GM12892 (cell line): ENCODE data around the gene ARID1B.
A peak's percentile ranks its signal among the peaks of the same experiment; 100 is the strongest.
"Not testable (repeated sequence)": the region's sequence is repeated elsewhere in the genome, so short reads cannot be mapped to it uniquely, and the experiment has no call there.

ENCODE experiments used
- DNase-seq: peaks from one replicate; pipeline ENCODE4 v3.0.0; 2011; ENCODE audit not compliant: insufficient read length
- FAIRE-seq: peaks from 2 replicates; lab custom pipeline; 2011; peaks lifted over from hg19 to GRCh38; lab: Jason Lieb, UNC
- POLR2A ChIP-seq: IDR thresholded peaks from 2 replicates; pipeline ENCODE4 v1.6.1; 2011; ENCODE audit warnings: low read depth, low read length, control low read depth
- POLR2AphosphoS5 ChIP-seq: IDR thresholded peaks from 2 replicates; pipeline ENCODE4 v1.6.1; 2011; ENCODE audit warnings: low read depth, low read length, control low read depth
- TAF1 ChIP-seq: IDR thresholded peaks from 2 replicates; pipeline ENCODE4 v1.6.1; 2011; ENCODE audit warnings: low read depth, mild to moderate bottlenecking, control low read depth, low read length, borderline replicate concordance

The ARID1B gene

GRCh38 chr6:156943166-156943565, 166.0 kb downstream of the ARID1B start:
- TF ChIP-seq POLR2A (no peak), POLR2AphosphoS5 (no peak), TAF1 (no peak)
- no peak for DNase-seq
- FAIRE-seq = no peak

- no peak for FAIRE-seq
- TF ChIP-seq POLR2A = no peak
- TF ChIP-seq POLR2AphosphoS5 = no peak
- no peak for DNase-seq
Observed at GRCh38 chr6:156943816-156944215, 166.6 kb downstream of the ARID1B start.

- TF ChIP-seq TAF1 (no peak), POLR2AphosphoS5 (no peak)
- FAIRE-seq (no peak), DNase-seq (no peak)
Observed at GRCh38 chr6:156944412-156944811, 167.2 kb downstream of the ARID1B start.

GRCh38 chr6:156945789-156946172, 168.6 kb downstream of the ARID1B start:
- FAIRE-seq = peak; percentile 54
- DNase-seq = not testable (repeated sequence)

- no peak for DNase-seq
- TF ChIP-seq POLR2A = no peak
- TF ChIP-seq TAF1 = no peak
- no peak for TF ChIP-seq POLR2AphosphoS5
- FAIRE-seq = peak; percentile 61
Observed at GRCh38 chr6:156946370-156946936, 169.3 kb downstream of the ARID1B start.

GRCh38 chr6:156948277-156948676, 171.1 kb downstream of the ARID1B start:
- FAIRE-seq = no peak
- DNase-seq = no peak
- TF ChIP-seq TAF1 = no peak
- TF ChIP-seq POLR2AphosphoS5 = no peak
- no peak for TF ChIP-seq POLR2A

GRCh38 chr6:156948807-156949206, 171.6 kb downstream of the ARID1B start:
- FAIRE-seq (no peak), DNase-seq (no peak)
- TF ChIP-seq POLR2A (no peak), POLR2AphosphoS5 (no peak), TAF1 (no peak)

- no peak for TF ChIP-seq POLR2AphosphoS5
- no peak for TF ChIP-seq TAF1
- no peak for TF ChIP-seq POLR2A
- DNase-seq = no peak
- FAIRE-seq = peak; percentile 5
Observed at GRCh38 chr6:156949376-156949775, 172.2 kb downstream of the ARID1B start.

GRCh38 chr6:156950084-156950483, 172.9 kb downstream of the ARID1B start:
- TF ChIP-seq TAF1 = no peak
- TF ChIP-seq POLR2A = no peak
- no peak for TF ChIP-seq POLR2AphosphoS5
- DNase-seq (no peak), FAIRE-seq (no peak)

- FAIRE-seq = no peak
- TF ChIP-seq POLR2A (no peak), TAF1 (no peak), POLR2AphosphoS5 (no peak)
- no peak for DNase-seq
Observed at GRCh38 chr6:156950531-156950930, 173.4 kb downstream of the ARID1B start.

GRCh38 chr6:156952401-156952800, 175.2 kb downstream of the ARID1B start:
- TF ChIP-seq POLR2AphosphoS5 (no peak), TAF1 (no peak)
- DNase-seq (no peak), FAIRE-seq (no peak)

GRCh38 chr6:156953127-156953478, 175.9 kb downstream of the ARID1B start:
- DNase-seq (no peak), FAIRE-seq (peak; percentile 30)
- TF ChIP-seq POLR2AphosphoS5 = no peak
- TF ChIP-seq TAF1 = no peak
- TF ChIP-seq POLR2A = no peak
